AG04450 (cell line): ENCODE data around the gene SETD9. TPM values are rescaled to one million over a fixed set of nuclear protein-coding genes. Genes with fewer than 3 reads are reported as not detected.
A peak's percentile ranks its signal among the peaks of the same experiment; 100 is the strongest.

Source experiments
- CTCF ChIA-PET: fragments of 300-600, 350-600 bp; formaldehyde crosslinking; extraction: SDS; loops from one replicate; lab custom pipeline; 2022; ENCODE audit warnings: antibody characterized with exemption, inconsistent platforms; lab: Charles Lee
- POLR2A ChIA-PET: fragments of 350-600 bp; formaldehyde crosslinking; extraction: SDS; loops from one replicate; lab custom pipeline; 2021; ENCODE audit warnings: antibody characterized with exemption, inconsistent platforms; lab: Yijun Ruan, JAX
- DNase-seq: peaks from one replicate; pipeline ENCODE4 v3.0.0-alpha.2; 2011; ENCODE audit warnings: low read depth, low spot score
- H3K27ac ChIP-seq: one replicate; pipeline ENCODE4 v1.5.1; 2012; ENCODE audit warnings: low read depth, low read length, control low read depth
- H3K27me3 ChIP-seq: one replicate; pipeline ENCODE4 v1.6.0; 2012; ENCODE audit warnings: low read length; ENCODE audit not compliant: control insufficient read depth, insufficient read depth
- H3K4me3 ChIP-seq: 2 replicates; pipeline ENCODE4 v1.5.1; 2011; ENCODE audit warnings: mild to moderate bottlenecking, low read depth, low read length, control low read depth
- H3K9me3 ChIP-seq: 2 replicates; pipeline ENCODE4 v1.5.1; 2012; ENCODE audit warnings: low read length; ENCODE audit not compliant: control insufficient read depth, insufficient read depth
- CTCF ChIP-seq: IDR thresholded peaks from 2 replicates; pipeline ENCODE4 v1.5.1; 2011; ENCODE audit warnings: low read depth, low read length, control low read depth, inconsistent platforms
- polyA plus RNA-seq: library from polyadenylated mRNA; depleted of rRNA; stranded (reverse); fragments of >200 nt; gene quantifications from 2 replicates; pipeline ENCODE4 v1.2.3, GENCODE V29; 2011

The SETD9 gene
- polyA plus RNA-seq, 1 experiment: 12.1 TPM

DNA sequence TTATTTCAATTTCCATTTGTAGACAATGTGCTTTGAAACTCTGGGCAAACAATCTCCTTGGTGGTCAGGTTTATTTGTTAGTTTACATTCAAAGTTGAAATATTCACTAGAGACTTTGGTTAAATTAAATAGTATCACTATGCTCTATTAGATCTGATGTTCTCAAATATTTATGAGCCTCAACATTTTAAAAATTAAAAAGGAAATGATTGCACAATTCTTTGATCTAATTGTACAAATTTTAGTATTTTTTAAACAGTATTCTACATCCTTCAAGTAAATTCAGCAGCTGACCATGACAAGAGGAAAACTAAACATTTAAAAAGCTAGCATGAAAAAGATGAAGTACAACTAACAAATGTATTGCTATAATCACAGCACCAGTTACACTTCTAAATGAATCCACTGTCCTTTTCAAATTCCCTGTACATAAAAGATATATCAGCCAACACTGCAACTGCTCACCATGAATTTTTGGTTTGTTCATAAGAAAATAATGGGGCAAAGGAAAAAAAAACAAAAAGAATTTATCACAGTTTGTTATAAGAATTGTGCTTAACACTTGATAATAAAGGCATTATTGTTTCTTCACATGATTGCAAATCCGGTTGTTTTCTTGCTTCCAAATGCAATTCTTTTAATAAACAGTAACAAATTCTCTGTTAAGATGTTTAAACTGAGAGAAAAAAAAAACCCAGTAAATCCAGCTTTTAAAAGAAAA is 10.7 kb downstream of the SETD9 start:
- DNase-seq: no peak
- Histone ChIP-seq H3K4me3 (no peak overlapping the region), H3K27ac (no peak overlapping the region), H3K27me3 (no peaks in the 10 kb centered on the region), H3K9me3 (no peaks in the 10 kb centered on the region)
- ChIA-PET POLR2A (no interaction called here), CTCF (interaction anchor here (0.7 to 1.7 kb wide), 4 partner anchors 16 to 649 kb away, joined by 3 to 8 read pairs (median 4); no protein-coding TSS in a partner anchor)
- no peak for TF ChIP-seq CTCF

GRCh38 chr5:56922922-56923321 is 13.5 kb downstream of the SETD9 start:
- Histone ChIP-seq H3K9me3 (no peaks in the 10 kb centered on the region), H3K4me3 (no peak overlapping the region), H3K27me3 (no peaks in the 10 kb centered on the region), H3K27ac (no peak overlapping the region)
- DNase-seq: no peak
- no peak for TF ChIP-seq CTCF
- ChIA-PET POLR2A (no interaction called here), CTCF (no interaction called here)

DNA sequence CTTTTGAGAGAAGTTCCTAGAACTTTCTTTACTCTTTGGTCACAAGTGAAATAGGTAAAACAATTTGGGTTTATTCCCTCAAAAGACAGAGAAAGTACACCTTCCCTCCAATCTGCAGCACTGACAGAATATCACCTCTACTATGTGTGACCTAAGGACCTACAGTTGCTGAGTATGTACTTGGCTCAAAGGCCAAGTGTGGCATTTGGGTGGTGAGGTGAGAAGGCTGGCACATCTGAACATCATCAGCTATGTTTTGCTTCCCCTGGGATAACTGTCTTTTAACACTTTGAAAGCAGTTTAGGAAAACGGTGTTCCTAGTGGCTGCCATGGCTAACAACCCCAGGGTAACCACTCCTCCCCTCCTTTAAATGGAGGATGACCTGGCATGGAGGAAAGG is 24.9 kb downstream of the SETD9 start:
- no peak overlapping the region for H3K27ac ChIP-seq
- POLR2A ChIA-PET: no interaction called here
- no peaks in the 10 kb centered on the region for H3K27me3 ChIP-seq
- CTCF ChIA-PET: no interaction called here
- no peak overlapping the region for H3K4me3 ChIP-seq
- TF ChIP-seq CTCF: no peak
- DNase-seq: no peak
- no peaks in the 10 kb centered on the region for H3K9me3 ChIP-seq

- ChIA-PET POLR2A (no interaction called here), CTCF (no interaction called here)
- Histone ChIP-seq H3K4me3 (no peak overlapping the region), H3K9me3 (no peaks in the 10 kb centered on the region), H3K27me3 (no peaks in the 10 kb centered on the region), H3K27ac (no peak overlapping the region)
- no peak for DNase-seq
- TF ChIP-seq CTCF: no peak
These were observed 29.5 kb downstream of the SETD9 start for GRCh38 chr5:56938858-56939257.

GRCh38 chr5:56941981-56942380 is 32.6 kb downstream of the SETD9 start:
- no peak for TF ChIP-seq CTCF
- Histone ChIP-seq H3K27ac (no peak overlapping the region), H3K9me3 (no peaks in the 10 kb centered on the region), H3K27me3 (no peaks in the 10 kb centered on the region), H3K4me3 (no peak overlapping the region)
- DNase-seq: peak; percentile 2
- ChIA-PET CTCF (no interaction called here), POLR2A (no interaction called here)
